Measurements from ENCODE around the gene DVL1.
A peak's percentile ranks its signal among the peaks of the same experiment; 100 is the strongest.

DVL1 gene

GRCh38 chr1:1309251-1310108 lies 39.7 kb downstream of the DVL1 start:
- DNase-seq = peak in 1 of 2 experiments; percentile 26

GRCh38 chr1:1308756-1309250 lies 40.4 kb downstream of the DVL1 start:
- no peak for DNase-seq

DNA sequence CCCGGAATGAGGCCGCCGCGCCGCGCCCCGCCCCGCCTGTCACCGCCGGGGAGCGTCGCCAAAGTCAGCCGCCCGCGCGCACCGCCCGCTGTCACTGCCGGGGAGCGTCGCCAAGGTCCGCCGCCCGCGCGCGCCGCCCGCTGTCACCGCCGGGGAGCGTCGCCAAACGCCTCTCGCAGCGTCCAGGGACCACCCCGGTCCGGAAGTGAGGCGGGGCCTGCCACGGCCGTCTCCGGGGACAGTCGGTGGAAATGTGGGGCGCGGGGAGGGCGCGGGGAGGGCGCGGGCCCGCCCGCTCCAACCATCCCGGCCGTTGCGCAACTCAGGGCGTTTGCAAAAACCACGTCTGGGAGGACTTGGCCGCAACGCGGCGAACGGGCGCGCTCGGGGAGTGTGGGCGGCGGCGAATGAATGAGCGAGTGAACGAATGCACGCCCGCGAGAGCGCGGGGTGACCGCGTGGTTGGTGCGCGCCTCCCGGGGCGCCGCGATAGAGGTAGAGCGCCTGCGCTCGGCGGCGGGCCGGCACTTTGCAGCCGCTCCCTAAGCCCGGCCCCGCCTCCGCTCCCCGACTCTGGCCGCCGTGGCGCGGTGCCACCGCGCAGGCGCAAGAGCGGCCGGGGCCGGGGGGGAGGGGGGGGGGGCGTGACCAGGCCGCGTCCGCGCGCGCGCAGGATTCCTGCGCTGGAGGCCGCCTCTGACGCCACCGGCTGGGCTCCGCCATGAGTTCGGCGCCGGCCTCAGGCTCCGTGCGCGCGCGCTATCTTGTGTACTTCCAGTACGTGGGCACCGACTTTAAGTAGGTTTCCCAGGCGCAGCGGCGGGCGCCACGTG lies 41.1 kb downstream of the DVL1 start, which contains the start of the genes ACAP3 and PUSL1:
Gene ACAP3, minus strand, starts transcription at position 8 of the 833 bp plus-strand sequence. CDS start 115 bp downstream, outside the sequence.
Gene PUSL1, plus strand, starts transcription at position 675 of the 833 bp plus-strand sequence. Its CDS starts 47 bp downstream, at position 722.
- peak; percentile 77 to 86 for DNase-seq

GRCh38 chr1:1307261-1307922 lies 41.8 kb downstream of the DVL1 start:
- no peak for DNase-seq

DNA sequence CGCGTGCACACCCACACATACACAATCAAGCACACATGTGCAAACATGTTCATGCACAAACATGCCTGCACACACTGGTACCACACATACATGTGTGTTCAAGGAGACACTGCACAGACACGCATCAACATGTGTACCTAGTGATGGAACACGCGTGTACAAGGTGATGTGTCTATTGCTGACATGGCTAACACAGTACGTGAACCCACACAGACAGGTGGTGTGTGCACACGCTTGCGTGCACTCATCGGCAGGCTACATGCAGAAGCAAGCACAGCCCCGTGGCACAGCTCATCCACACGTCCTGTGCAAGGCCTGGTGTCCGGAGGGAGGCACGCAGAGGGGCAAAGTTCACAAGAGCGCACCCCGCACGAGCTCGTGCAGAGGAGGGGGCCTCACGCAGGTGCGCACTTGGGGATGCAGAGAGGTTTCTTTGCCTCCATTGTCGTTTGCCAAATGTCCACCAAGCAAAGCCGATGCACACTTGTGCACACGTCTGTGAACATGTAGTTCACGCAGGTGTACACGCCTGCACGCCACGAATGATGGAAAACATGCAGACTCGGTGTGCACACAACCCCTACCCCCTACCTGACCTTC lies 42.5 kb downstream of the DVL1 start:
- no peak for DNase-seq

DNA sequence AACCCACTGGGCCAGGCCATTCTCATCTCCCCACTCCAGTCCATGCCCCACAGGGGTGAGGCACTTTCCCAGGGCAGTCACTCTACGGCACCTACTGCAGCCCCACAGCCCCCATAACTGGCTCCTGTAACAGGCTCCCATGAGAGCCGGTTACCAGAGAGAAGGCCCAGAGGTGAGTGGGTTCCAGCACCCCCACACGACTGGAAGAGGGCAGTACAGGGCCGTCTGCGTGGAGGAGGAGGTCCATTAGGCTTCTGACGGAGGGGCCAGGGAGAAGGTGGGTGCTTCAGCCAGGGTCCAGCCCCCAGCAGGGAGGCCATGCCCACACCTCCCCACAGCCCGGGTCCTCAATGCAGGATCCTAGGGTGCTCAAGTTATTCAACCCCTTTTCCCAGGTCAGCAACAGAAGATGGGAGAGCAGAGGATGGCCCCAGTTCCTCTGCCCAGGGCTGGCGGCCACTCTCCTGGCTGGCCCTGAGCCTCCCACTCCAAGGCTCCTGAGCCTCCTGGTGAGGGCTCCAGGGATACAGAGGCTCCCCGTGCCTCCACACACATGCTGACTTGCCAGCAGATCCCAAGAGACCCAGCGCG lies 43.1 kb downstream of the DVL1 start:
- peak in 1 of 2 experiments; percentile 58 for DNase-seq

- DNase-seq = peak; percentile 49 to 54
Observed at GRCh38 chr1:1305300-1306069, 43.7 kb downstream of the DVL1 start.

DNA sequence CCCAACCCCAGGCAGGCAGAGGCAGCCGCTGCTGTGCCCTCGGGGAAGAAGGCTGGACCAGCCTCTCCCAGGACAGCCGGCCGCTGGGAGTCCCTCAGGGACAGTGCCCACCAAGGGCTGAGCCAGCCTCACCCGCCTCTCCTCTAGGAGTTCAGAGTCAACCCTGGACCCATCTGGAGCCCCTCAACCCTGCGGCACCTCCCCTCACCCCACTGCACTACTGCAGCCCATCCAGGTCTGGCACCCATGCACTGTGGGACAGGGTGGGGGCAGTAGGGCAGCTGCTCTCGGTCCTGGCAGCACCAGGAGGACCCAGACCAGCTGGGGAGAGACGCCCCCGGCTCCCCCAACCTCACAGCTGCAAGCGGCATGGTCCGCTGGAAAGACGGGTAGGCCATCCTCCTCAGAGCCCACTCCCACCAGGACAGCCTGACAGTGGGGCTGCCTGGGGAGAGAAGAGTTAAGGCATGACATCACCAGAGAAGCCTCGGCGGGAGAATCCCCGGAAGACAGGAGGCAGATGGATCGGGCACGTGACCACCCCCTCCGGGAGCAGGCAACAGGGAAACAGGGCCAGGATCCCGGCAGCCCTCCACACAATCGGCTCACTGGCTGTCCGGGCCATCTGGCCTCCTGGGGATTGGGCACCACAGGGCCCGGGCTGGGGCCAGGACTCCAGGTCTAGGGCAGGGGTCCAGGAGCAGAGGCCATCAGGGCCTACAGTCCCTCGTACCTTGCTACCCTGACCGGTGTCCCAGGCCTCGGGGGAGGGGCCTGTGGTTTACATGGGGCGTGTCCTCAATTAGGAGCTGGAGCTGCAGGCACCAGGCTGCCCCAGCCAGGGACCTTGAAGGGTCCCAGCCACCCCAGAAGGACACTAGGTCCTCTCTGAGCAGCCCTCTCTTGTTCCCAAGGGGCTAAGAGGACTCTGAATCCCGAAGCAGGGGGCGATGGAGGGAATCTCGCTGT lies 44.6 kb downstream of the DVL1 start:
- peak; percentile 89 to 93 for DNase-seq

GRCh38 chr1:1303736-1304135 lies 45.5 kb downstream of the DVL1 start:
- no peak for DNase-seq

GRCh38 chr1:1302951-1303509 lies 46.2 kb downstream of the DVL1 start:
- DNase-seq = no peak

- no peak for DNase-seq
Observed at GRCh38 chr1:1302006-1302430, 47.2 kb downstream of the DVL1 start.

GRCh38 chr1:1300352-1300739 lies 48.9 kb downstream of the DVL1 start:
- DNase-seq = no peak

DNA sequence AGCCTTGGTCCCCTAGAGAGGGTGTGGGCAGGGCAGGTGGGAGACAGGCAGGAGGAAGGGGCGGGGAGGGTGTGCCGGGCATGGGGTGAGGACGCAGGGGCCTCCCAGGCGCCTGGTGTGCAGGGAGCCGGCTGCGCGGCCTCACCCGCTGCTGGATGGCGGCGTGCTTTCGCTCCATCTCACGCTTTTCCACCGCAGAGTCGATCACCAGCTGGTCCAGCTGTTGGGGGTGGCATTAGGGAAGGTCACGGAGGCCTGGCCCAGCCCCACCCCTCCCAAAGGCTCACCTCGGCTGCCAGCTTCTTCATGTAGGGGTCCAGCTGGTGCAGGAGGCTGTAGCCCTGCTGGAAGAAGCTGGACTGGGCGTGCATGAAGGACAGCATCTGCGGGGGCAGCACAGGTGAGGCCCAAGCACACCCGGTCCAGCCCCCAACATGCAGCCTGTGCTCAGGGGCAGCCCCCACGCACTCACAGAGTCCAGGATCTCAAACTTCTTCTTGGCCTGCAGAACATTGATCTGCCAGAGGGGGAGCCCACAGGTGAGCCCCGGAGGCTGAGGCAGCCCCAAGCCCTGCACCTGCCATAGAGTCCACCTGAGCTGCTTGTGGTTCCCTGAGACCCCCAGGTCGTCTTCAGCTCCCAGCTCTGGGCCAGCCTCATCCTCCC lies 49.4 kb downstream of the DVL1 start:
- DNase-seq = peak in 1 of 2 experiments; percentile 55

- DNase-seq = peak; percentile 96 to 97
Observed at GRCh38 chr1:1298861-1299685, 50.1 kb downstream of the DVL1 start.

- no peak for DNase-seq
Observed at GRCh38 chr1:1297802-1298424, 51.3 kb downstream of the DVL1 start.

GRCh38 chr1:1296070-1297061 lies 52.9 kb downstream of the DVL1 start:
- DNase-seq = no peak
